ENCODE results near the gene OR52W1. TPM values are rescaled to one million over a fixed set of nuclear protein-coding genes. Genes with fewer than 3 reads are reported as not detected.

Gene OR52W1
- total and polyA plus RNA-seq, 10 of the 15 experiments (the other 5 are each of a cell fraction or from before 2014, with no cell fraction given): not detected

- in situ Hi-C loops (cut with MboI): no loop called here
- DNase-seq (ENCODE audit: low read depth, low spot score) (no peak), ATAC-seq (no peak), FAIRE-seq (no peak)
- Histone ChIP-seq H3K4me3 (no peak within 1 kb of the TSS), H3K9ac (ENCODE audit: control insufficient read depth, insufficient read depth, low read length) (no peak within 1 kb of the TSS), H3K27ac (ENCODE audit: control insufficient read depth, insufficient read depth) (no peak within 1 kb of the TSS), H3K4me1 (ENCODE audit: control insufficient read depth, insufficient read depth, low read length) (no peaks in the 10 kb centered on the region), H3K79me2 (ENCODE audit: control insufficient read depth, insufficient read depth, low read length) (no peaks in the 10 kb centered on the region), H2AFZ (ENCODE audit: control insufficient read depth, low read depth, low read length) (no peak within 1 kb of the TSS), H4K20me1 (ENCODE audit: control insufficient read depth, insufficient read depth) (no peaks in the 10 kb centered on the region), H3K27me3 (replicated peaks in 1 of 2; ENCODE audit: control insufficient read depth in 2 of 2, insufficient read depth in 2 of 2, low read length in 1 of 2) (no peaks in the 10 kb centered on the region), H3K9me3 (replicated peaks; ENCODE audit: control insufficient read depth, insufficient read depth, low read length) (no peaks in the 10 kb centered on the region), H3K36me3 (ENCODE audit: control insufficient read depth in 2 of 2, insufficient read depth in 2 of 2, low read length in 1 of 2) (no peaks in the 10 kb centered on the region), H3K4me2 (ENCODE audit: control insufficient read depth, insufficient read depth) (no peak within 1 kb of the TSS)
- WGBS (ENCODE audit: insufficient coverage, insufficient replicate concordance, low lambda C conversion rate, missing lambda C conversion rate): 38% methylated on average over 1 of the region's 1 CpG
- TF ChIP-seq HDAC2 (IDR thresholded peaks at IDR 0.05) (no peak), ZNF274 (IDR thresholded peaks at IDR 0.05; ENCODE audit: insufficient read depth, insufficient read length) (no peak), EZH2 (IDR thresholded peaks at IDR 0.05; ENCODE audit: borderline replicate concordance, control insufficient read depth, low read depth, low read length) (no peak), BCL11A (IDR thresholded peaks at IDR 0.05; ENCODE audit: low read depth, low read length) (no peak), ZNF207 (IDR thresholded peaks at IDR 0.05; ENCODE audit: borderline replicate concordance) (no peak), NKRF (conservative IDR thresholded peaks at IDR 0.05) (no peak), SMAD1 (IDR thresholded peaks at IDR 0.05; ENCODE audit: low read depth, partially characterized antibody) (no peak), CREM (IDR thresholded peaks at IDR 0.05; ENCODE audit: low read depth) (no peak), IKZF1 (conservative IDR thresholded peaks at IDR 0.05) (no peak), CHD1 (IDR thresholded peaks at IDR 0.05; ENCODE audit: low read depth, low read length) (no peak), TAF1 (IDR thresholded peaks at IDR 0.05; ENCODE audit: borderline replicate concordance, low read depth, low read length) (no peak), FOS (IDR thresholded peaks at IDR 0.05; ENCODE audit: borderline replicate concordance, extremely low read depth, insufficient read length) (no peak), RUNX3 (IDR thresholded peaks at IDR 0.05; ENCODE audit: low read length) (no peak), HDGF (IDR thresholded peaks at IDR 0.05) (no peak), NFYB (IDR thresholded peaks at IDR 0.05; ENCODE audit: insufficient read depth, low read depth, low read length) (no peak), CBX3 (IDR thresholded peaks at IDR 0.05; ENCODE audit: borderline replicate concordance, low read depth) (no peak), POLR2A (IDR thresholded peaks at IDR 0.05; ENCODE audit: low read depth, low read length) (no peak)
- TF ChIP-seq, protein P1, sequence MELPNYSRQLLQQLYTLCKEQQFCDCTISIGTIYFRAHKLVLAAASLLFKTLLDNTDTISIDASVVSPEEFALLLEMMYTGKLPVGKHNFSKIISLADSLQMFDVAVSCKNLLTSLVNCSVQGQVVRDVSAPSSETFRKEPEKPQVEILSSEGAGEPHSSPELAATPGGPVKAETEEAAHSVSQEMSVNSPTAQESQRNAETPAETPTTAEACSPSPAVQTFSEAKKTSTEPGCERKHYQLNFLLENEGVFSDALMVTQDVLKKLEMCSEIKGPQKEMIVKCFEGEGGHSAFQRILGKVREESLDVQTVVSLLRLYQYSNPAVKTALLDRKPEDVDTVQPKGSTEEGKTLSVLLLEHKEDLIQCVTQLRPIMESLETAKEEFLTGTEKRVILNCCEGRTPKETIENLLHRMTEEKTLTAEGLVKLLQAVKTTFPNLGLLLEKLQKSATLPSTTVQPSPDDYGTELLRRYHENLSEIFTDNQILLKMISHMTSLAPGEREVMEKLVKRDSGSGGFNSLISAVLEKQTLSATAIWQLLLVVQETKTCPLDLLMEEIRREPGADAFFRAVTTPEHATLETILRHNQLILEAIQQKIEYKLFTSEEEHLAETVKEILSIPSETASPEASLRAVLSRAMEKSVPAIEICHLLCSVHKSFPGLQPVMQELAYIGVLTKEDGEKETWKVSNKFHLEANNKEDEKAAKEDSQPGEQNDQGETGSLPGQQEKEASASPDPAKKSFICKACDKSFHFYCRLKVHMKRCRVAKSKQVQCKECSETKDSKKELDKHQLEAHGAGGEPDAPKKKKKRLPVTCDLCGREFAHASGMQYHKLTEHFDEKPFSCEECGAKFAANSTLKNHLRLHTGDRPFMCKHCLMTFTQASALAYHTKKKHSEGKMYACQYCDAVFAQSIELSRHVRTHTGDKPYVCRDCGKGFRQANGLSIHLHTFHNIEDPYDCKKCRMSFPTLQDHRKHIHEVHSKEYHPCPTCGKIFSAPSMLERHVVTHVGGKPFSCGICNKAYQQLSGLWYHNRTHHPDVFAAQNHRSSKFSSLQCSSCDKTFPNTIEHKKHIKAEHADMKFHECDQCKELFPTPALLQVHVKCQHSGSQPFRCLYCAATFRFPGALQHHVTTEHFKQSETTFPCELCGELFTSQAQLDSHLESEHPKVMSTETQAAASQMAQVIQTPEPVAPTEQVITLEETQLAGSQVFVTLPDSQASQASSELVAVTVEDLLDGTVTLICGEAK (IDR thresholded peaks at IDR 0.05; ENCODE audit: borderline replicate concordance): no peak
- TF ChIP-seq, protein P2, sequence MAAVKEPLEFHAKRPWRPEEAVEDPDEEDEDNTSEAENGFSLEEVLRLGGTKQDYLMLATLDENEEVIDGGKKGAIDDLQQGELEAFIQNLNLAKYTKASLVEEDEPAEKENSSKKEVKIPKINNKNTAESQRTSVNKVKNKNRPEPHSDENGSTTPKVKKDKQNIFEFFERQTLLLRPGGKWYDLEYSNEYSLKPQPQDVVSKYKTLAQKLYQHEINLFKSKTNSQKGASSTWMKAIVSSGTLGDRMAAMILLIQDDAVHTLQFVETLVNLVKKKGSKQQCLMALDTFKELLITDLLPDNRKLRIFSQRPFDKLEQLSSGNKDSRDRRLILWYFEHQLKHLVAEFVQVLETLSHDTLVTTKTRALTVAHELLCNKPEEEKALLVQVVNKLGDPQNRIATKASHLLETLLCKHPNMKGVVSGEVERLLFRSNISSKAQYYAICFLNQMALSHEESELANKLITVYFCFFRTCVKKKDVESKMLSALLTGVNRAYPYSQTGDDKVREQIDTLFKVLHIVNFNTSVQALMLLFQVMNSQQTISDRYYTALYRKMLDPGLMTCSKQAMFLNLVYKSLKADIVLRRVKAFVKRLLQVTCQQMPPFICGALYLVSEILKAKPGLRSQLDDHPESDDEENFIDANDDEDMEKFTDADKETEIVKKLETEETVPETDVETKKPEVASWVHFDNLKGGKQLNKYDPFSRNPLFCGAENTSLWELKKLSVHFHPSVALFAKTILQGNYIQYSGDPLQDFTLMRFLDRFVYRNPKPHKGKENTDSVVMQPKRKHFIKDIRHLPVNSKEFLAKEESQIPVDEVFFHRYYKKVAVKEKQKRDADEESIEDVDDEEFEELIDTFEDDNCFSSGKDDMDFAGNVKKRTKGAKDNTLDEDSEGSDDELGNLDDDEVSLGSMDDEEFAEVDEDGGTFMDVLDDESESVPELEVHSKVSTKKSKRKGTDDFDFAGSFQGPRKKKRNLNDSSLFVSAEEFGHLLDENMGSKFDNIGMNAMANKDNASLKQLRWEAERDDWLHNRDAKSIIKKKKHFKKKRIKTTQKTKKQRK (IDR thresholded peaks at IDR 0.05; ENCODE audit: low read depth, low read length): no peak
- ChIA-PET RAD21 (ENCODE audit: unreplicated experiment) (no interaction called here), POLR2A (no interaction called here), CTCF (no interaction called here), SMC1A (ENCODE audit: uncharacterized antibody, unreplicated experiment) (no interaction called here)
- intact Hi-C loops (cut with micrococcal nuclease; ENCODE audit: unreplicated experiment): no loop called here
- no TSS peak for BruUV-seq (replicated peaks)
These were observed 28.8 kb upstream of the OR52W1 start, which contains the start of gene OR52B2 for GRCh38 chr11:6170226-6170625. OR52B2 (minus strand) TSS chr11:6170326; CDS start chr11:6170326, 0 bp downstream.

All from GM12878 (cell line).